ENCODE results near the gene EDC4. TPM values are rescaled to one million over a fixed set of nuclear protein-coding genes. Genes with fewer than 3 reads are reported as not detected.
A peak's percentile ranks its signal among the peaks of the same experiment; 100 is the strongest.

Gene EDC4
- total and polyA plus RNA-seq, 2 of the 13 experiments (the other 11 are each of a cell fraction or from before 2014, with no cell fraction given): 51.4 to 59.1 TPM

- Histone ChIP-seq H3K9ac (ENCODE audit: insufficient read depth, low read depth, low read length) (no peak overlapping the region), H3K9me3 (ENCODE audit: low read length) (no peaks in the 10 kb centered on the region), H3K4me3 (replicated peaks in 1 of 3; ENCODE audit: insufficient read depth in 1 of 3, low read depth in 2 of 3, low read length in 3 of 3) (no peak overlapping the region), H2AFZ (ENCODE audit: low read length) (no peak overlapping the region), H3K4me2 (ENCODE audit: low read depth, low read length) (no peak overlapping the region), H3K4me1 (ENCODE audit: insufficient read depth, low read length) (peaks cover 3% of the 10 kb centered on the region), H3K27me3 (ENCODE audit: control insufficient read depth in 1 of 2, insufficient read depth in 2 of 2, low read length in 2 of 2) (no peaks in the 10 kb centered on the region), H4K20me1 (ENCODE audit: insufficient read depth, low read length) (no peaks in the 10 kb centered on the region; the same call in 1 of the 2 replicates), H3K36me3 (replicated peaks in 1 of 2; ENCODE audit: control insufficient read depth in 1 of 2, insufficient read depth in 2 of 2, low read length in 2 of 2) (peaks cover 19 to 29% of the 10 kb centered on the region in 2 experiments), H3K79me2 (ENCODE audit: insufficient read depth, low read length) (no peaks in the 10 kb centered on the region), H3K27ac (ENCODE audit: extremely low read length, insufficient read depth, low read length) (no peak overlapping the region)
- peak; percentile 64 for FAIRE-seq
- CTCF ChIA-PET (ENCODE audit: low intra/inter-chr PET ratio, low total read pairs): interaction anchor here (1.4 to 5.5 kb wide), 7 partner anchors 13 to 256 kb away, joined by 3 to 63 read pairs (median 5); partner anchors contain the start of genes NRN1L, PSKH1 and THAP11
- DNase-seq (ENCODE audit: low spot score): peak; percentile 69
- peak; percentile 71 for ATAC-seq
- in situ Hi-C loops (cut with HindIII; ENCODE audit: extremely low pct_ligation_motif_present, low pct_unique_long_range_greater_than_20kb) (loop anchor here (5.0 kb wide), 2 partner anchors 41 to 111 kb away; no protein-coding TSS in a partner anchor), intact Hi-C loops (cut with micrococcal nuclease; ENCODE audit: unreplicated experiment) (loop anchor here (1.0 to 5.0 kb wide), 4 partner anchors 36 to 256 kb away; partner anchors contain the start of gene PSKH1)
- POLR2A ChIA-PET: interaction anchor here (0.7 to 1.7 kb wide), 3 partner anchors 9 to 37 kb away, joined by 3 to 5 read pairs (median 4); partner anchors contain the start of gene LCAT
- WGBS (ENCODE audit: low lambda C conversion rate): 49% methylated on average over 15 of the region's 16 CpGs
- TSS peak; percentile 10 for BruUV-seq (replicated peaks)
- TF ChIP-seq EED (CRISPR knock-in tag; IDR thresholded peaks at IDR 0.05) (0 out of 2 replicates have a peak, but pooled peaks have one; percentile 20), ZBTB10 (CRISPR knock-in tag; IDR thresholded peaks at IDR 0.05; ENCODE audit: borderline replicate concordance) (no peak), RBFOX2 (IDR thresholded peaks at IDR 0.05; ENCODE audit: low read depth, low read length) (0 out of 2 replicates have a peak, but pooled peaks have one; percentile 19), MTERF4 (CRISPR knock-in tag; IDR thresholded peaks at IDR 0.05) (peak; percentile 47; the same call in 1 of the 2 replicates), SAP130 (CRISPR knock-in tag; IDR thresholded peaks at IDR 0.05; ENCODE audit: low read depth) (peak; percentile 48), TFAP4 (IDR thresholded peaks at IDR 0.05; ENCODE audit: borderline replicate concordance, low read depth) (peak; percentile 17; the same call in 1 of the 2 replicates), ZNF263 (CRISPR knock-in tag; IDR thresholded peaks at IDR 0.05) (0 out of 2 replicates have a peak, but pooled peaks have one; percentile 14), NFE2L2 (IDR thresholded peaks at IDR 0.05; ENCODE audit: low read length) (peak; percentile 12; the same call in 1 of the 2 replicates), ZNF354B (CRISPR knock-in tag; IDR thresholded peaks at IDR 0.05) (no peak), ATF7 (IDR thresholded peaks at IDR 0.05) (no peak), ATF7 (CRISPR knock-in tag; IDR thresholded peaks at IDR 0.05) (no peak), SIX1 (CRISPR knock-in tag; IDR thresholded peaks at IDR 0.05; ENCODE audit: borderline replicate concordance) (no peak), ZNF550 (CRISPR knock-in tag; IDR thresholded peaks at IDR 0.05; ENCODE audit: borderline replicate concordance) (0 out of 2 replicates have a peak, but pooled peaks have one; percentile 27), AGO1 (IDR thresholded peaks at IDR 0.05; ENCODE audit: low read depth, low read length, poor library complexity, severe bottlenecking) (peak; percentile 29), ZNF792 (CRISPR knock-in tag; IDR thresholded peaks at IDR 0.05) (peak; percentile 50; the same call in 1 of the 2 replicates), FOSL2 (CRISPR knock-in tag; IDR thresholded peaks at IDR 0.05) (peak; percentile 33; the same call in 1 of the 2 replicates), POLR2A (IDR thresholded peaks at IDR 0.05; ENCODE audit: insufficient read depth in 1 of 2, low read depth in 2 of 2, low read length in 2 of 2) (0 out of 4 replicates have a peak, but pooled peaks of 1 of the 2 experiments have one; percentile 8), ZNF124 (CRISPR knock-in tag; IDR thresholded peaks at IDR 0.05) (0 out of 2 replicates have a peak, but pooled peaks have one; percentile 42), TBX2 (CRISPR knock-in tag; IDR thresholded peaks at IDR 0.05; ENCODE audit: borderline replicate concordance) (peak; percentile 58; the same call in 1 of the 2 replicates), RARA (CRISPR knock-in tag; IDR thresholded peaks at IDR 0.05) (0 out of 2 replicates have a peak, but pooled peaks have one; percentile 17)
These were observed 55.9 kb downstream of the EDC4 start for GRCh38 chr16:67928561-67929364.
